Measurements from ENCODE around the gene ACSL3.
"Not testable (repeated sequence)": the region's sequence is repeated elsewhere in the genome, so short reads cannot be mapped to it uniquely, and the experiment has no call there.

Gene ACSL3

GRCh38 chr2:222978850-222979249 lies 118.0 kb downstream of the ACSL3 start:
- DNase-seq (no peak), ATAC-seq (no peak)

GRCh38 chr2:222979484-222979883 lies 118.6 kb downstream of the ACSL3 start:
- no peak for ATAC-seq
- DNase-seq: no peak

- no peak for ATAC-seq
- DNase-seq: no peak
Observed at GRCh38 chr2:222982010-222982908, 121.4 kb downstream of the ACSL3 start.

- ATAC-seq (no peak), DNase-seq (no peak)
Observed at GRCh38 chr2:222982909-222983265, 122.1 kb downstream of the ACSL3 start.

- ATAC-seq: no peak
- DNase-seq: no peak
Observed at GRCh38 chr2:222984908-222985307, 124.1 kb downstream of the ACSL3 start.

GRCh38 chr2:222989431-222989830 lies 128.6 kb downstream of the ACSL3 start:
- DNase-seq (no peak), ATAC-seq (no peak)

- ATAC-seq, DNase-seq: not testable (repeated sequence)
Observed at GRCh38 chr2:222990206-222990605, 129.4 kb downstream of the ACSL3 start.

- DNase-seq (no peak), ATAC-seq (no peak)
Observed at GRCh38 chr2:222992137-222992536, 131.3 kb downstream of the ACSL3 start.
